SK-N-SH (cell line): ENCODE results near the gene MUC20. TPM values are rescaled to one million over a fixed set of nuclear protein-coding genes. Genes with fewer than 3 reads are reported as not detected.

Experiments
- CTCF ChIA-PET: fragments of 300-600, 350-600 bp; formaldehyde crosslinking; extraction: SDS; loops from one replicate; lab custom pipeline; 2021; lab: Yijun Ruan, JAX
- POLR2A ChIA-PET: fragments of 350-600 bp; sonication (Branson Sonifier 250); formaldehyde crosslinking; extraction: SDS; loops from one replicate; lab custom pipeline; 2020; ENCODE audit warnings: antibody characterized with exemption, inconsistent platforms; lab: Yijun Ruan, JAX
- DNase-seq: peaks from one replicate; pipeline ENCODE4 v3.0.0; 2012
- H2AFZ ChIP-seq: fragments of 200-600 bp; sonication (generic); 2 replicates; pipeline ENCODE4 v1.8.1; 2016; ENCODE audit warnings: antibody characterized with exemption, mild to moderate bottlenecking, low read depth
- H3F3A ChIP-seq: fragments of 200-600 bp; sonication (generic); replicated peaks from 2 replicates; pipeline ENCODE3; 2016; ENCODE audit warnings: antibody characterized with exemption, mild to moderate bottlenecking; ENCODE audit not compliant: insufficient read depth
- H3K27ac ChIP-seq, 2 experiments: fragments of 200-500 bp in 1 of 2; fragments of 200-600 bp in 1 of 2; sonication (Bioruptor generic) in 1 of 2; sonication (generic), shearing (Covaris generic) in 1 of 2; 2 replicates each; pipeline versions ENCODE4 v1.5.1 to v1.6.1; 2014 to 2016; ENCODE audit warnings: low read depth in 2 of 2, inconsistent platforms in 1 of 2, low read length in 1 of 2, mild to moderate bottlenecking in 1 of 2, mixed read lengths in 1 of 2
- H3K27me3 ChIP-seq: fragments of 200-600 bp; sonication (generic), shearing (Covaris generic); 2 replicates; pipeline ENCODE4 v1.6.1; 2016; ENCODE audit warnings: mixed run types; ENCODE audit not compliant: insufficient read depth
- H3K36me3 ChIP-seq, 2 experiments: fragments of 200-500 bp in 1 of 2; fragments of 200-600 bp in 1 of 2; sonication (Bioruptor generic) in 1 of 2; sonication (generic) in 1 of 2; replicated peaks in 1 of 2; 2 replicates each; pipeline versions ENCODE3 to v1.5.1; 2014 to 2016; ENCODE audit warnings: low read length in 1 of 2, mild to moderate bottlenecking in 1 of 2; ENCODE audit not compliant: insufficient read depth in 2 of 2, control insufficient read depth in 1 of 2
- H3K4me1 ChIP-seq, 2 experiments: fragments of 200-500 bp in 1 of 2; fragments of 200-600 bp in 1 of 2; sonication (Bioruptor generic) in 1 of 2; sonication (generic), shearing (Covaris generic) in 1 of 2; 2 replicates each; pipeline versions ENCODE4 v1.5.1 to v1.6.1; 2014 to 2016; ENCODE audit warnings: low read depth in 1 of 2, low read length in 1 of 2, mixed run types in 1 of 2; ENCODE audit not compliant: insufficient read depth in 2 of 2, control insufficient read depth in 1 of 2
- H3K4me2 ChIP-seq: fragments of 200-600 bp; sonication (generic), shearing (Covaris generic); 2 replicates; pipeline ENCODE4 v1.6.1; 2017; ENCODE audit warnings: mixed run types
- H3K4me3 ChIP-seq, 2 experiments: fragments of 200-500 bp in 1 of 2; fragments of 200-600 bp in 1 of 2; sonication (Bioruptor generic) in 1 of 2; sonication (generic), shearing (Covaris generic) in 1 of 2; 2 replicates each; pipeline versions ENCODE4 v1.5.1 to v1.8.1; 2014 to 2016; ENCODE audit warnings: low read depth in 2 of 2, inconsistent platforms in 1 of 2, low read length in 1 of 2, mild to moderate bottlenecking in 1 of 2, mixed read lengths in 1 of 2, moderate library complexity in 1 of 2
- H3K79me2 ChIP-seq: fragments of 200-600 bp; sonication (generic); 2 replicates; pipeline ENCODE4 v1.8.1; 2017; ENCODE audit warnings: mild to moderate bottlenecking; ENCODE audit not compliant: insufficient read depth
- H3K9ac ChIP-seq: fragments of 200-600 bp; sonication (generic); 2 replicates; pipeline ENCODE4 v1.6.1; 2017; ENCODE audit warnings: mixed run types
- H3K9me2 ChIP-seq: fragments of 200-600 bp; sonication (generic); 2 replicates; pipeline ENCODE4 v1.6.1; 2017; ENCODE audit warnings: mixed run types
- H3K9me3 ChIP-seq: fragments of 200-600 bp; sonication (generic); 2 replicates; pipeline ENCODE4 v1.6.1; 2017; ENCODE audit warnings: mixed run types, mild to moderate bottlenecking, moderate library complexity
- H4K20me1 ChIP-seq: fragments of 200-600 bp; sonication (generic); 2 replicates; pipeline ENCODE4 v1.6.1; 2017; ENCODE audit warnings: mild to moderate bottlenecking, mixed run types; ENCODE audit not compliant: insufficient read depth
- CHD2 ChIP-seq: fragments of 150-350 bp; IDR thresholded peaks from 2 replicates; pipeline ENCODE4 v1.6.1; 2018; ENCODE audit warnings: low read length; ENCODE audit not compliant: partially characterized antibody
- CTCF ChIP-seq: fragments of 200-600 bp; sonication (generic); IDR thresholded peaks from 2 replicates; pipeline ENCODE4 v1.6.1; 2017; ENCODE audit warnings: antibody characterized with exemption, mild to moderate bottlenecking, moderate library complexity
- ELF1 ChIP-seq: IDR thresholded peaks from 2 replicates; pipeline ENCODE4 v1.4.0; 2012
- FOXJ3 ChIP-seq: sonication (generic); formaldehyde crosslinking; IDR thresholded peaks from 2 replicates; pipeline ENCODE4 v1.5.1; 2020; ENCODE audit warnings: mild to moderate bottlenecking, missing genetic modification reagents
- GABPA ChIP-seq: IDR thresholded peaks from 2 replicates; pipeline ENCODE4 v1.4.0; 2012; ENCODE audit warnings: low read depth, mild to moderate bottlenecking
- JUND ChIP-seq: IDR thresholded peaks from 2 replicates; pipeline ENCODE4 v1.4.0; 2012
- MEF2A ChIP-seq: IDR thresholded peaks from 2 replicates; pipeline ENCODE4 v1.4.0; 2012; ENCODE audit warnings: low read depth, borderline replicate concordance
- NFIC ChIP-seq: IDR thresholded peaks from 2 replicates; pipeline ENCODE4 v1.4.0; 2012; ENCODE audit warnings: borderline replicate concordance
- POLR2AphosphoS5 ChIP-seq: IDR thresholded peaks from 2 replicates; pipeline ENCODE4 v1.6.1; 2012; ENCODE audit warnings: low read depth, low read length
- RAD21 ChIP-seq: IDR thresholded peaks from 2 replicates; pipeline ENCODE4 v1.6.1; 2012; ENCODE audit warnings: mild to moderate bottlenecking, low read length
- RCOR1 ChIP-seq: fragments of 150-350 bp; IDR thresholded peaks from 2 replicates; pipeline ENCODE4 v1.6.1; 2017; ENCODE audit warnings: antibody characterized with exemption, low read length
- REST ChIP-seq: IDR thresholded peaks from 2 replicates; pipeline ENCODE4 v1.6.1; 2012; ENCODE audit warnings: mild to moderate bottlenecking, low read depth, low read length, moderate library complexity
- RFX5 ChIP-seq: IDR thresholded peaks from 2 replicates; pipeline ENCODE4 v1.6.1; 2012; ENCODE audit warnings: mild to moderate bottlenecking, improper control_type of control experiment, low read length
- SIN3A ChIP-seq: IDR thresholded peaks from 2 replicates; pipeline ENCODE4 v1.6.1; 2012; ENCODE audit warnings: low read depth, mild to moderate bottlenecking, low read length, moderate library complexity, borderline replicate concordance
- TAF1 ChIP-seq: IDR thresholded peaks from 2 replicates; pipeline ENCODE4 v1.6.1; 2012; ENCODE audit warnings: low read depth, mild to moderate bottlenecking, low read length, moderate library complexity, borderline replicate concordance
- TCF12 ChIP-seq: IDR thresholded peaks from 2 replicates; pipeline ENCODE4 v1.4.0; 2012
- USF1 ChIP-seq: IDR thresholded peaks from 2 replicates; pipeline ENCODE4 v1.4.0; 2012; ENCODE audit warnings: low read depth, borderline replicate concordance
- USF2 ChIP-seq: fragments of 150-350 bp; IDR thresholded peaks from 2 replicates; pipeline ENCODE4 v1.6.1; 2017; ENCODE audit warnings: antibody characterized with exemption, low read length, low read depth, borderline replicate concordance
- ZBTB33 ChIP-seq: IDR thresholded peaks from 2 replicates; pipeline ENCODE4 v1.4.0; 2012; ENCODE audit warnings: low read depth, borderline replicate concordance
- WGBS: methylation state at CpG from one replicate; pipeline ENCODE4 v1.1.6; 2017; ENCODE audit warnings: low lambda C conversion rate; 5-methylcytosine and 5-hydroxymethylcytosine counted together
- polyA plus RNA-seq, 3 experiments: library from polyadenylated mRNA; depleted of rRNA; stranded (reverse); fragments of >200 nt; gene quantifications; 2 replicates each; pipeline ENCODE4 v1.2.3, GENCODE V29; 2012

Gene MUC20
- polyA plus RNA-seq, 1 of the 3 experiments (the other 2 are of a cell fraction), result 0.31 TPM

GRCh38 chr3:195739561-195740111 is 18.9 kb downstream of the MUC20 start:
- Histone ChIP-seq H2AFZ (no peak overlapping the region), H3K4me3 (no peak overlapping the region), H3K36me3 (no peaks in the 10 kb centered on the region), H3F3A (no peaks in the 10 kb centered on the region), H3K4me1 (no peaks in the 10 kb centered on the region), H3K9ac (no peak overlapping the region), H3K27me3 (peaks cover 1% of the 10 kb centered on the region; the same call in 1 of the 2 replicates), H3K9me2 (no peaks in the 10 kb centered on the region), H3K9me3 (no peaks in the 10 kb centered on the region), H3K4me2 (no peak overlapping the region), H4K20me1 (no peaks in the 10 kb centered on the region), H3K79me2 (no peaks in the 10 kb centered on the region), H3K27ac (no peak overlapping the region)
- TF ChIP-seq FOXJ3 (no peak), RAD21 (no peak), JUND (no peak), NFIC (no peak), CHD2 (no peak), CTCF (no peak), POLR2AphosphoS5 (no peak), TCF12 (no peak), SIN3A (no peak), MEF2A (no peak), RFX5 (no peak), ELF1 (no peak), USF1 (no peak), USF2 (no peak)
- 70% methylated on average over 12 of the region's 13 CpGs for WGBS
- CTCF ChIA-PET, result interaction anchor here (1.6 kb wide), 1 partner anchor 17 kb away, joined by 4 read pairs; no protein-coding TSS in a partner anchor
- POLR2A ChIA-PET, result no interaction called here
- DNase-seq, result no peak

GRCh38 chr3:195744437-195744836 is 23.7 kb downstream of the MUC20 start:
- Histone ChIP-seq H3K9me2 (no peaks in the 10 kb centered on the region), H3K9ac (no peak overlapping the region), H3K27me3 (peaks cover 5% of the 10 kb centered on the region; the same call in 1 of the 2 replicates), H2AFZ (no peak overlapping the region), H3K4me1 (peaks cover 0 to 3% of the 10 kb centered on the region in 2 experiments; a peak in 1 of 4 replicates), H3K36me3 (no peaks in the 10 kb centered on the region), H3K9me3 (no peaks in the 10 kb centered on the region), H4K20me1 (no peaks in the 10 kb centered on the region), H3K79me2 (no peaks in the 10 kb centered on the region), H3K4me3 (no peak overlapping the region), H3K4me2 (no peak overlapping the region), H3K27ac (no peak overlapping the region), H3F3A (no peaks in the 10 kb centered on the region)
- DNase-seq, result no peak
- ChIA-PET CTCF (interaction anchor here (0.6 to 1.7 kb wide), 2 partner anchors 17 to 106 kb away, joined by 3 to 5 read pairs; no protein-coding TSS in a partner anchor), POLR2A (no interaction called here)
- 39% methylated on average over 4 of the region's 4 CpGs for WGBS
- TF ChIP-seq GABPA (no peak), RCOR1 (no peak), RAD21 (no peak), POLR2AphosphoS5 (no peak), TAF1 (no peak), REST (no peak), ZBTB33 (no peak)
